Osteocyte (in vitro differentiated cells): ENCODE results near the gene PCDH7. TPM values are rescaled to one million over a fixed set of nuclear protein-coding genes. Genes with fewer than 3 reads are reported as not detected.
A peak's percentile ranks its signal among the peaks of the same experiment; 100 is the strongest.

Experiments
- DNase-seq: peaks from one replicate; pipeline ENCODE4 v3.0.0; 2021; ENCODE audit warnings: mixed read lengths; ENCODE audit not compliant: unreplicated experiment; ENCODE audit errors: extremely low spot score
- H3K27ac Mint-ChIP-seq: one replicate; pipeline ENCODE4 v1.8.0; 2021; ENCODE audit warnings: mild to moderate bottlenecking, mixed read lengths; ENCODE audit not compliant: unreplicated experiment
- H3K27me3 Mint-ChIP-seq: one replicate; pipeline ENCODE4 v1.8.0; 2021; ENCODE audit warnings: mixed read lengths; ENCODE audit not compliant: unreplicated experiment
- H3K36me3 Mint-ChIP-seq: one replicate; pipeline ENCODE4 v1.8.0; 2021; ENCODE audit warnings: mixed read lengths; ENCODE audit not compliant: unreplicated experiment
- H3K4me1 Mint-ChIP-seq: one replicate; pipeline ENCODE4 v1.8.0; 2021; ENCODE audit warnings: mixed read lengths; ENCODE audit not compliant: unreplicated experiment
- H3K4me3 Mint-ChIP-seq: one replicate; pipeline ENCODE4 v1.8.0; 2021; ENCODE audit warnings: mild to moderate bottlenecking, moderate library complexity, mixed read lengths; ENCODE audit not compliant: unreplicated experiment
- H3K9me3 Mint-ChIP-seq: one replicate; pipeline ENCODE4 v1.8.0; 2021; ENCODE audit warnings: mixed read lengths; ENCODE audit not compliant: unreplicated experiment
- long read RNA-seq: library from polyadenylated mRNA; unstranded; transcript quantifications from one replicate; pipeline ENCODE4 v2.0.0, GENCODE V29; 2021
- total RNA-seq: library from RNA; stranded (reverse); gene quantifications from 2 replicates; pipeline ENCODE4 v1.2.1, GENCODE V29; 2021
- TF ChIP-seq, protein P1 (sequence below): fragments of 200-600 bp; sonication (generic); IDR thresholded peaks from 2 replicates; pipeline ENCODE4 v1.5.0; 2021; ENCODE audit warnings: antibody characterized with exemption, mild to moderate bottlenecking, moderate library complexity

PCDH7 gene
- total RNA-seq, result 139 and 147 TPM in 2 replicates
- long read RNA-seq, full-length matches to known transcripts, result 33 of 87 reads
- long read RNA-seq, partial matches to known transcripts, result 1 of 87 reads
- long read RNA-seq, other reads (novel, unspliced or antisense), result 53 of 87 reads

- H3K36me3 Mint-ChIP-seq, result peaks cover 19% of the 10 kb centered on the region
- no peaks in the 10 kb centered on the region for H3K9me3 Mint-ChIP-seq
- H3K4me1 Mint-ChIP-seq, result peaks cover 18% of the 10 kb centered on the region
- no peak for DNase-seq
- H3K27ac Mint-ChIP-seq, result peak within 1 kb of the TSS; percentile 98
- peak within 1 kb of the TSS; percentile 100 for H3K4me3 Mint-ChIP-seq
- TF ChIP-seq, protein P1, sequence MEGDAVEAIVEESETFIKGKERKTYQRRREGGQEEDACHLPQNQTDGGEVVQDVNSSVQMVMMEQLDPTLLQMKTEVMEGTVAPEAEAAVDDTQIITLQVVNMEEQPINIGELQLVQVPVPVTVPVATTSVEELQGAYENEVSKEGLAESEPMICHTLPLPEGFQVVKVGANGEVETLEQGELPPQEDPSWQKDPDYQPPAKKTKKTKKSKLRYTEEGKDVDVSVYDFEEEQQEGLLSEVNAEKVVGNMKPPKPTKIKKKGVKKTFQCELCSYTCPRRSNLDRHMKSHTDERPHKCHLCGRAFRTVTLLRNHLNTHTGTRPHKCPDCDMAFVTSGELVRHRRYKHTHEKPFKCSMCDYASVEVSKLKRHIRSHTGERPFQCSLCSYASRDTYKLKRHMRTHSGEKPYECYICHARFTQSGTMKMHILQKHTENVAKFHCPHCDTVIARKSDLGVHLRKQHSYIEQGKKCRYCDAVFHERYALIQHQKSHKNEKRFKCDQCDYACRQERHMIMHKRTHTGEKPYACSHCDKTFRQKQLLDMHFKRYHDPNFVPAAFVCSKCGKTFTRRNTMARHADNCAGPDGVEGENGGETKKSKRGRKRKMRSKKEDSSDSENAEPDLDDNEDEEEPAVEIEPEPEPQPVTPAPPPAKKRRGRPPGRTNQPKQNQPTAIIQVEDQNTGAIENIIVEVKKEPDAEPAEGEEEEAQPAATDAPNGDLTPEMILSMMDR, result no peak
- no peaks in the 10 kb centered on the region for H3K27me3 Mint-ChIP-seq
Observed at GRCh38 chr4:30720021-30720660, at the start of gene PCDH7. TSS of gene PCDH7 (plus strand) at chr4:30720369. CDS start at chr4:30721423, 1,054 bp downstream.

DNA sequence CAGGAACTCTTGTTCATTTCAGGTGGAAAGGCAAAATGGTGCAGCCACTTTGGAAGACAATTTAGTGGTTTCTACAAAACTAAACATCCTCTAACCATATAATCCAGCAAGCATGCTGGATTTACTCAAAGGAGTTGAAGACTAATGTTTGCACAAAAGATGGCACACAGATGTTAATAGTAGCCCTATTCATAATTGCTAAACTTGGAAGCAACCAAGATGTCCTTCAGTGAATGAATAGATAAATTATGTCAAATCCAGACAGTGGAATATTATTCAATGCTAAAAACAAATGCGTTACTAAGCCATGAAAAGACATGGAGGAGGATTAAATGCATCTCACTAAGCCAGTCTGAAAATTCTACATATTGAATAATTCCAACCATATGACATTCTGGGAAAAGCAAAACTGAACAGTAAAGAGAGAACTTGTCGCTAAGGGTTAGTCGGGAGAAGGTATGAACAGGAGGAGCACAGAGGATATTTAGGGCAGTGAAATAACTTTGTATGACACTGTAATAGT, 48.2 kb upstream of the PCDH7 start:
- Mint-ChIP-seq H3K9me3 (peaks cover 7% of the 10 kb centered on the region), H3K27me3 (no peaks in the 10 kb centered on the region), H3K36me3 (no peaks in the 10 kb centered on the region), H3K27ac (no peak overlapping the region), H3K4me1 (peaks cover 3% of the 10 kb centered on the region), H3K4me3 (no peak overlapping the region)
- no peak for DNase-seq
- TF ChIP-seq, protein P1, result no peak

GRCh38 chr4:30696191-30696590, 24.0 kb upstream of the PCDH7 start:
- Mint-ChIP-seq H3K9me3 (no peaks in the 10 kb centered on the region), H3K4me3 (no peak overlapping the region), H3K27ac (no peak overlapping the region), H3K4me1 (no peaks in the 10 kb centered on the region), H3K36me3 (no peaks in the 10 kb centered on the region), H3K27me3 (no peaks in the 10 kb centered on the region)
- DNase-seq, result no peak
- TF ChIP-seq, protein P1, result no peak

- Mint-ChIP-seq H3K4me1 (peaks cover 15% of the 10 kb centered on the region), H3K27ac (no peak overlapping the region), H3K9me3 (peaks cover 9% of the 10 kb centered on the region), H3K4me3 (no peak overlapping the region), H3K36me3 (peaks cover 5% of the 10 kb centered on the region), H3K27me3 (no peaks in the 10 kb centered on the region)
- TF ChIP-seq, protein P1, result peak; percentile 80
- DNase-seq, result no peak
Observed at GRCh38 chr4:30714408-30715031, 5.6 kb upstream of the PCDH7 start.

DNA sequence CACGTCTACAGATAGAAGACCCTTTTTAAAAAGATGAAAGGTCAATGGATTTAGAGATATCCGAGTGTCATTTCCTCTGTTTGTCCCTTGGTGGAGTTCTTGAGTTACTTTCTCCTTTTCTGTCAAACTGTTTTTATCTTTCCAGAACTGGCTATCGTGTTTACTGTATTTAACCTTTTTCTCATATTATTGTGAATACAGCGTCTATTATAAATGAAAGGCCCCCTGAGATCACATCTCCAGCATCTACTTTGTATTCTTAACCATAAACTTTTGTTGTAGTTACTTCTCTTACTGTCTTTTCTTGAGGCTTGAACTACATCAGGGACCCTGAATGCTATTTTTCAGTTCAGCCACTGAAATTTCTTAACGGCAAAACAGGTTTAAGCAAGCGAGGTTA, 4.0 kb upstream of the PCDH7 start:
- DNase-seq, result no peak
- Mint-ChIP-seq H3K27me3 (no peaks in the 10 kb centered on the region), H3K4me3 (peak overlapping the region; percentile 100), H3K4me1 (peaks cover 15% of the 10 kb centered on the region), H3K27ac (peak overlapping the region; percentile 80), H3K36me3 (no peaks in the 10 kb centered on the region), H3K9me3 (no peaks in the 10 kb centered on the region)
- TF ChIP-seq, protein P1, result peak; percentile 65
